GM23338 (cell line): Measurements from ENCODE around the gene ATP8A2. TPM values are rescaled to one million over a fixed set of nuclear protein-coding genes. Genes with fewer than 3 reads are reported as not detected.

ENCODE experiments used
- ATAC-seq: fragments of 200-7000 bp; cut with Tn5 transposase; 3 replicates; pipeline ENCODE4 v1.9.1; 2020
- DNase-seq: peaks from one replicate; pipeline ENCODE4 v3.0.0-alpha.2; 2015; ENCODE audit warnings: low spot score
- H2AFZ ChIP-seq: fragments of 200-600 bp; sonication (generic); 2 replicates; pipeline ENCODE4 v1.8.0; 2016; ENCODE audit warnings: antibody characterized with exemption, mild to moderate bottlenecking, moderate library complexity
- H3F3A ChIP-seq: fragments of 200-600 bp; sonication (generic); replicated peaks from 2 replicates; pipeline ENCODE4 v1.8.0; 2017; ENCODE audit warnings: antibody characterized with exemption, mixed run types, low read depth
- H3K27ac ChIP-seq: fragments of 200-600 bp; sonication (generic); 2 replicates; pipeline ENCODE4 v1.6.1; 2016; ENCODE audit warnings: low read depth
- H3K27me3 ChIP-seq: fragments of 200-600 bp; sonication (generic); 2 replicates; pipeline ENCODE4 v1.8.0; 2016; ENCODE audit warnings: mild to moderate bottlenecking, mixed run types, moderate library complexity; ENCODE audit not compliant: insufficient read depth
- H3K36me3 ChIP-seq: fragments of 200-600 bp; sonication (generic); 2 replicates; pipeline ENCODE4 v1.8.0; 2016; ENCODE audit warnings: mild to moderate bottlenecking; ENCODE audit not compliant: insufficient read depth
- H3K4me1 ChIP-seq: fragments of 200-600 bp; sonication (generic); 2 replicates; pipeline ENCODE4 v1.8.0; 2016; ENCODE audit warnings: mild to moderate bottlenecking, moderate library complexity; ENCODE audit not compliant: insufficient read depth
- H3K4me2 ChIP-seq: fragments of 200-600 bp; sonication (generic); 2 replicates; pipeline ENCODE4 v1.7.1; 2017; ENCODE audit warnings: mixed run types
- H3K4me3 ChIP-seq: fragments of 200-600 bp; sonication (generic); 2 replicates; pipeline ENCODE4 v1.6.1; 2016; ENCODE audit warnings: mixed run types
- H3K79me2 ChIP-seq: fragments of 200-600 bp; sonication (generic); replicated peaks from 2 replicates; pipeline ENCODE4 v1.8.0; 2017; ENCODE audit warnings: mild to moderate bottlenecking; ENCODE audit not compliant: insufficient read depth
- H3K9me2 ChIP-seq: fragments of 200-600 bp; sonication (generic); 2 replicates; pipeline ENCODE4 v1.8.0; 2017; ENCODE audit not compliant: insufficient read depth
- H4K20me1 ChIP-seq: fragments of 200-600 bp; sonication (generic); replicated peaks from 2 replicates; pipeline ENCODE4 v1.8.0; 2017; ENCODE audit warnings: mild to moderate bottlenecking; ENCODE audit not compliant: insufficient read depth
- H3K27ac Mint-ChIP-seq: 2 replicates; pipeline ENCODE4 v1.8.0; 2020; ENCODE audit warnings: inconsistent platforms, mild to moderate bottlenecking, moderate library complexity, mixed read lengths
- H3K27me3 Mint-ChIP-seq: 3 replicates; pipeline ENCODE4 v1.8.0; 2022; ENCODE audit warnings: low read depth, mild to moderate bottlenecking, moderate library complexity, mixed read lengths, inconsistent platforms; ENCODE audit not compliant: insufficient read depth, poor library complexity
- H3K36me3 Mint-ChIP-seq: 3 replicates; pipeline ENCODE4 v1.8.0; 2021; ENCODE audit warnings: low read depth, mild to moderate bottlenecking, inconsistent platforms, moderate library complexity, mixed read lengths
- H3K4me1 Mint-ChIP-seq: 3 replicates; pipeline ENCODE4 v1.8.0; 2020; ENCODE audit warnings: mild to moderate bottlenecking, inconsistent platforms, mixed read lengths
- H3K4me3 Mint-ChIP-seq: 3 replicates; pipeline ENCODE4 v1.8.0; 2021; ENCODE audit warnings: moderate library complexity, mild to moderate bottlenecking, inconsistent platforms, mixed read lengths
- H3K9me3 Mint-ChIP-seq: 3 replicates; pipeline ENCODE4 v1.8.0; 2020; ENCODE audit warnings: moderate library complexity, mild to moderate bottlenecking, inconsistent platforms, mixed read lengths
- CREB1 ChIP-seq: fragments of 250-450 bp; sonication (Bioruptor Pico); IDR thresholded peaks from 2 replicates; pipeline ENCODE4 v1.5.0; 2020; ENCODE audit warnings: low read depth, mild to moderate bottlenecking, moderate library complexity
- EZH2 ChIP-seq: fragments of 200-600 bp; sonication (generic); IDR thresholded peaks from one replicate; pipeline ENCODE4 v1.8.0; 2017; ENCODE audit warnings: antibody characterized with exemption, mild to moderate bottlenecking, low read depth; ENCODE audit not compliant: unreplicated experiment
- EZH2phosphoT487 ChIP-seq: fragments of 200-600 bp; sonication (generic); IDR thresholded peaks from one replicate; pipeline ENCODE4 v1.8.1; 2018; ENCODE audit warnings: antibody characterized with exemption; ENCODE audit not compliant: unreplicated experiment
- JUNB ChIP-seq: IDR thresholded peaks from one replicate; pipeline ENCODE4 v1.6.1; 2016; ENCODE audit warnings: antibody characterized with exemption; ENCODE audit not compliant: unreplicated experiment
- NANOG ChIP-seq: IDR thresholded peaks from 2 replicates; pipeline ENCODE4 v1.6.1; 2016; ENCODE audit warnings: antibody characterized with exemption, borderline replicate concordance
- POLR2AphosphoS5 ChIP-seq: IDR thresholded peaks from 2 replicates; pipeline ENCODE4 v1.6.1; 2016; ENCODE audit warnings: antibody characterized with exemption, low read depth
- STAT1 ChIP-seq: IDR thresholded peaks from one replicate; pipeline ENCODE4 v1.6.1; 2016; ENCODE audit warnings: antibody characterized with exemption; ENCODE audit not compliant: unreplicated experiment
- ZNF114 ChIP-seq: fragments of 250-450 bp; sonication (Bioruptor Pico); IDR thresholded peaks from 2 replicates; pipeline ENCODE4 v1.5.0; 2020; ENCODE audit warnings: mild to moderate bottlenecking, moderate library complexity
- ZNF331 ChIP-seq: fragments of 250-450 bp; sonication (Bioruptor Pico); IDR thresholded peaks from 2 replicates; pipeline ENCODE4 v1.5.0; 2020; ENCODE audit warnings: low read depth, mild to moderate bottlenecking, moderate library complexity
- polyA plus RNA-seq: library from polyadenylated mRNA; unstranded; fragments of >200 nt; fragmentation: Nextera tagmentation; extraction: Ambion mirVana; gene quantifications from 2 replicates; pipeline ENCODE4 v1.2.1, GENCODE V29; 2016
- total RNA-seq: library from RNA; depleted of rRNA; stranded (reverse); fragments of >200 nt; shearing (Covaris generic); gene quantifications from 2 replicates; pipeline ENCODE4 v1.2.3, GENCODE V29; 2014
- TF ChIP-seq, protein P1 (sequence below): fragments of 250-450 bp; sonication (Bioruptor Pico); IDR thresholded peaks from 2 replicates; pipeline ENCODE4 v1.5.0; 2020; ENCODE audit warnings: mild to moderate bottlenecking, moderate library complexity
- TF ChIP-seq, protein P2 (sequence below): IDR thresholded peaks from one replicate; pipeline ENCODE4 v1.6.1; 2018; ENCODE audit warnings: antibody characterized with exemption; ENCODE audit not compliant: unreplicated experiment
- TF ChIP-seq, protein P3 (sequence below): IDR thresholded peaks from 2 replicates; pipeline ENCODE4 v1.6.1; 2016; ENCODE audit warnings: antibody characterized with exemption
- TF ChIP-seq, protein P4 (sequence below), 2 experiments: fragments of 200-600 bp in 1 of 2; sonication (generic) in 1 of 2; conservative IDR thresholded peaks; 2 replicates each; pipeline versions ENCODE4 v1.5.1 to v1.6.1; 2016 to 2017; ENCODE audit warnings: antibody characterized with exemption in 2 of 2, low read depth in 2 of 2, mild to moderate bottlenecking in 2 of 2, moderate library complexity in 1 of 2

Gene ATP8A2
- total and polyA plus RNA-seq, 2 experiments from 2014 or later: 5.7 to 8.8 TPM

DNA sequence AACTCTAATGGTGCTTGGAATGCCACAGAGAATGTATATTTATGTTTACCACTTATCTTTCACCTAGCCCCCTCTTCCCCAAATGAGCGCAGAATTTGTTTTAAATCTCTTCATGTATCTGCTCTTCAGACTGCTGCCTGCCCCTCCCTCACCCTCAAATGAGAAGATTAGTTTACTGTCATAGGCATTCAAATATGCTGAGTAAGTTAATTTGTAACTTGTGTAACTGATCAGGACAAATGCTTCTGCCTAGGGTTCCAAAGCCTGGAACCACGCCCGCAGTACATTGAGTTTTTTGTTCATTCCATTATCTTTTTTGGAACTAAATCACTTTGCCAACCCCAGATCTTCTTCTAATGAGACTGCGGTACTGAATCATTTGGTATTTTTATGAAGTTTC, 74.5 kb downstream of the ATP8A2 start:
- no peak overlapping the region for H3K4me3 Mint-ChIP-seq
- Histone ChIP-seq H3K27me3 (no peaks in the 10 kb centered on the region), H3K4me1 (no peaks in the 10 kb centered on the region), H3F3A (no peaks in the 10 kb centered on the region), H3K36me3 (no peaks in the 10 kb centered on the region), H2AFZ (no peak overlapping the region), H3K9me2 (no peaks in the 10 kb centered on the region), H3K4me3 (no peak overlapping the region), H3K79me2 (no peaks in the 10 kb centered on the region), H3K27ac (no peak overlapping the region), H4K20me1 (no peaks in the 10 kb centered on the region), H3K4me2 (no peak overlapping the region)
- H3K4me1 Mint-ChIP-seq: no peaks in the 10 kb centered on the region
- no peaks in the 10 kb centered on the region for H3K27me3 Mint-ChIP-seq
- no peak overlapping the region for H3K27ac Mint-ChIP-seq
- no peaks in the 10 kb centered on the region for H3K36me3 Mint-ChIP-seq
- DNase-seq (no peak), ATAC-seq (no peak)
- peaks cover 12% of the 10 kb centered on the region; the same call in 2 of the 3 replicates for H3K9me3 Mint-ChIP-seq
- TF ChIP-seq, protein P1, sequence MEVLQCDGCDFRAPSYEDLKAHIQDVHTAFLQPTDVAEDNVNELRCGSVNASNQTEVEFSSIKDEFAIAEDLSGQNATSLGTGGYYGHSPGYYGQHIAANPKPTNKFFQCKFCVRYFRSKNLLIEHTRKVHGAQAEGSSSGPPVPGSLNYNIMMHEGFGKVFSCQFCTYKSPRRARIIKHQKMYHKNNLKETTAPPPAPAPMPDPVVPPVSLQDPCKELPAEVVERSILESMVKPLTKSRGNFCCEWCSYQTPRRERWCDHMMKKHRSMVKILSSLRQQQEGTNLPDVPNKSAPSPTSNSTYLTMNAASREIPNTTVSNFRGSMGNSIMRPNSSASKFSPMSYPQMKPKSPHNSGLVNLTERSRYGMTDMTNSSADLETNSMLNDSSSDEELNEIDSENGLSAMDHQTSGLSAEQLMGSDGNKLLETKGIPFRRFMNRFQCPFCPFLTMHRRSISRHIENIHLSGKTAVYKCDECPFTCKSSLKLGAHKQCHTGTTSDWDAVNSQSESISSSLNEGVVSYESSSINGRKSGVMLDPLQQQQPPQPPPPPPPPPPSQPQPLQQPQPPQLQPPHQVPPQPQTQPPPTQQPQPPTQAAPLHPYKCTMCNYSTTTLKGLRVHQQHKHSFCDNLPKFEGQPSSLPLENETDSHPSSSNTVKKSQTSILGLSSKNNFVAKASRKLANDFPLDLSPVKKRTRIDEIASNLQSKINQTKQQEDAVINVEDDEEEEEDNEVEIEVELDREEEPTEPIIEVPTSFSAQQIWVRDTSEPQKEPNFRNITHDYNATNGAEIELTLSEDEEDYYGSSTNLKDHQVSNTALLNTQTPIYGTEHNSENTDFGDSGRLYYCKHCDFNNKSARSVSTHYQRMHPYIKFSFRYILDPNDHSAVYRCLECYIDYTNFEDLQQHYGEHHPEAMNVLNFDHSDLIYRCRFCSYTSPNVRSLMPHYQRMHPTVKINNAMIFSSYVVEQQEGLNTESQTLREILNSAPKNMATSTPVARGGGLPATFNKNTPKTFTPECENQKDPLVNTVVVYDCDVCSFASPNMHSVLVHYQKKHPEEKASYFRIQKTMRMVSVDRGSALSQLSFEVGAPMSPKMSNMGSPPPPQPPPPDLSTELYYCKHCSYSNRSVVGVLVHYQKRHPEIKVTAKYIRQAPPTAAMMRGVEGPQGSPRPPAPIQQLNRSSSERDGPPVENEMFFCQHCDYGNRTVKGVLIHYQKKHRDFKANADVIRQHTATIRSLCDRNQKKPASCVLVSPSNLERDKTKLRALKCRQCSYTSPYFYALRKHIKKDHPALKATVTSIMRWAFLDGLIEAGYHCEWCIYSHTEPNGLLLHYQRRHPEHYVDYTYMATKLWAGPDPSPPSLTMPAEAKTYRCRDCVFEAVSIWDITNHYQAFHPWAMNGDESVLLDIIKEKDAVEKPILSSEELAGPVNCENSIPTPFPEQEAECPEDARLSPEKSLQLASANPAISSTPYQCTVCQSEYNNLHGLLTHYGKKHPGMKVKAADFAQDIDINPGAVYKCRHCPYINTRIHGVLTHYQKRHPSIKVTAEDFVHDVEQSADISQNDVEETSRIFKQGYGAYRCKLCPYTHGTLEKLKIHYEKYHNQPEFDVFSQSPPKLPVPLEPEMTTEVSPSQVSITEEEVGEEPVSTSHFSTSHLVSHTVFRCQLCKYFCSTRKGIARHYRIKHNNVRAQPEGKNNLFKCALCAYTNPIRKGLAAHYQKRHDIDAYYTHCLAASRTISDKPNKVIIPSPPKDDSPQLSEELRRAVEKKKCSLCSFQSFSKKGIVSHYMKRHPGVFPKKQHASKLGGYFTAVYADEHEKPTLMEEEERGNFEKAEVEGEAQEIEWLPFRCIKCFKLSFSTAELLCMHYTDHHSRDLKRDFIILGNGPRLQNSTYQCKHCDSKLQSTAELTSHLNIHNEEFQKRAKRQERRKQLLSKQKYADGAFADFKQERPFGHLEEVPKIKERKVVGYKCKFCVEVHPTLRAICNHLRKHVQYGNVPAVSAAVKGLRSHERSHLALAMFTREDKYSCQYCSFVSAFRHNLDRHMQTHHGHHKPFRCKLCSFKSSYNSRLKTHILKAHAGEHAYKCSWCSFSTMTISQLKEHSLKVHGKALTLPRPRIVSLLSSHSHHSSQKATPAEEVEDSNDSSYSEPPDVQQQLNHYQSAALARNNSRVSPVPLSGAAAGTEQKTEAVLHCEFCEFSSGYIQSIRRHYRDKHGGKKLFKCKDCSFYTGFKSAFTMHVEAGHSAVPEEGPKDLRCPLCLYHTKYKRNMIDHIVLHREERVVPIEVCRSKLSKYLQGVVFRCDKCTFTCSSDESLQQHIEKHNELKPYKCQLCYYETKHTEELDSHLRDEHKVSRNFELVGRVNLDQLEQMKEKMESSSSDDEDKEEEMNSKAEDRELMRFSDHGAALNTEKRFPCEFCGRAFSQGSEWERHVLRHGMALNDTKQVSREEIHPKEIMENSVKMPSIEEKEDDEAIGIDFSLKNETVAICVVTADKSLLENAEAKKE (CRISPR knock-in tag): no peak
- no peak for TF ChIP-seq CREB1
- TF ChIP-seq, protein P2, sequence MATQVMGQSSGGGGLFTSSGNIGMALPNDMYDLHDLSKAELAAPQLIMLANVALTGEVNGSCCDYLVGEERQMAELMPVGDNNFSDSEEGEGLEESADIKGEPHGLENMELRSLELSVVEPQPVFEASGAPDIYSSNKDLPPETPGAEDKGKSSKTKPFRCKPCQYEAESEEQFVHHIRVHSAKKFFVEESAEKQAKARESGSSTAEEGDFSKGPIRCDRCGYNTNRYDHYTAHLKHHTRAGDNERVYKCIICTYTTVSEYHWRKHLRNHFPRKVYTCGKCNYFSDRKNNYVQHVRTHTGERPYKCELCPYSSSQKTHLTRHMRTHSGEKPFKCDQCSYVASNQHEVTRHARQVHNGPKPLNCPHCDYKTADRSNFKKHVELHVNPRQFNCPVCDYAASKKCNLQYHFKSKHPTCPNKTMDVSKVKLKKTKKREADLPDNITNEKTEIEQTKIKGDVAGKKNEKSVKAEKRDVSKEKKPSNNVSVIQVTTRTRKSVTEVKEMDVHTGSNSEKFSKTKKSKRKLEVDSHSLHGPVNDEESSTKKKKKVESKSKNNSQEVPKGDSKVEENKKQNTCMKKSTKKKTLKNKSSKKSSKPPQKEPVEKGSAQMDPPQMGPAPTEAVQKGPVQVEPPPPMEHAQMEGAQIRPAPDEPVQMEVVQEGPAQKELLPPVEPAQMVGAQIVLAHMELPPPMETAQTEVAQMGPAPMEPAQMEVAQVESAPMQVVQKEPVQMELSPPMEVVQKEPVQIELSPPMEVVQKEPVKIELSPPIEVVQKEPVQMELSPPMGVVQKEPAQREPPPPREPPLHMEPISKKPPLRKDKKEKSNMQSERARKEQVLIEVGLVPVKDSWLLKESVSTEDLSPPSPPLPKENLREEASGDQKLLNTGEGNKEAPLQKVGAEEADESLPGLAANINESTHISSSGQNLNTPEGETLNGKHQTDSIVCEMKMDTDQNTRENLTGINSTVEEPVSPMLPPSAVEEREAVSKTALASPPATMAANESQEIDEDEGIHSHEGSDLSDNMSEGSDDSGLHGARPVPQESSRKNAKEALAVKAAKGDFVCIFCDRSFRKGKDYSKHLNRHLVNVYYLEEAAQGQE: no peak
- TF ChIP-seq EZH2phosphoT487: no peak
- no peak for TF ChIP-seq EZH2
- TF ChIP-seq, protein P3, sequence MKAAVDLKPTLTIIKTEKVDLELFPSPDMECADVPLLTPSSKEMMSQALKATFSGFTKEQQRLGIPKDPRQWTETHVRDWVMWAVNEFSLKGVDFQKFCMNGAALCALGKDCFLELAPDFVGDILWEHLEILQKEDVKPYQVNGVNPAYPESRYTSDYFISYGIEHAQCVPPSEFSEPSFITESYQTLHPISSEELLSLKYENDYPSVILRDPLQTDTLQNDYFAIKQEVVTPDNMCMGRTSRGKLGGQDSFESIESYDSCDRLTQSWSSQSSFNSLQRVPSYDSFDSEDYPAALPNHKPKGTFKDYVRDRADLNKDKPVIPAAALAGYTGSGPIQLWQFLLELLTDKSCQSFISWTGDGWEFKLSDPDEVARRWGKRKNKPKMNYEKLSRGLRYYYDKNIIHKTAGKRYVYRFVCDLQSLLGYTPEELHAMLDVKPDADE: no peak
- no peak for TF ChIP-seq STAT1
- no peak for TF ChIP-seq ZNF114 (CRISPR knock-in tag)
- TF ChIP-seq JUNB: no peak
- TF ChIP-seq NANOG: no peak
- no peak for TF ChIP-seq ZNF331 (CRISPR knock-in tag)
- TF ChIP-seq POLR2AphosphoS5: no peak
- TF ChIP-seq, protein P4, sequence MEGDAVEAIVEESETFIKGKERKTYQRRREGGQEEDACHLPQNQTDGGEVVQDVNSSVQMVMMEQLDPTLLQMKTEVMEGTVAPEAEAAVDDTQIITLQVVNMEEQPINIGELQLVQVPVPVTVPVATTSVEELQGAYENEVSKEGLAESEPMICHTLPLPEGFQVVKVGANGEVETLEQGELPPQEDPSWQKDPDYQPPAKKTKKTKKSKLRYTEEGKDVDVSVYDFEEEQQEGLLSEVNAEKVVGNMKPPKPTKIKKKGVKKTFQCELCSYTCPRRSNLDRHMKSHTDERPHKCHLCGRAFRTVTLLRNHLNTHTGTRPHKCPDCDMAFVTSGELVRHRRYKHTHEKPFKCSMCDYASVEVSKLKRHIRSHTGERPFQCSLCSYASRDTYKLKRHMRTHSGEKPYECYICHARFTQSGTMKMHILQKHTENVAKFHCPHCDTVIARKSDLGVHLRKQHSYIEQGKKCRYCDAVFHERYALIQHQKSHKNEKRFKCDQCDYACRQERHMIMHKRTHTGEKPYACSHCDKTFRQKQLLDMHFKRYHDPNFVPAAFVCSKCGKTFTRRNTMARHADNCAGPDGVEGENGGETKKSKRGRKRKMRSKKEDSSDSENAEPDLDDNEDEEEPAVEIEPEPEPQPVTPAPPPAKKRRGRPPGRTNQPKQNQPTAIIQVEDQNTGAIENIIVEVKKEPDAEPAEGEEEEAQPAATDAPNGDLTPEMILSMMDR (conservative IDR thresholded peaks at IDR 0.05; ENCODE audit: low read depth in 2 of 2): no peak
